GM18502 (cell line): Measurements from ENCODE around the gene OR1F1.
"Not testable (repeated sequence)": the region's sequence is repeated elsewhere in the genome, so short reads cannot be mapped to it uniquely, and the experiment has no call there.

Experiments
- ATAC-seq: cut with Tn5 transposase; IDR thresholded peaks from one replicate; pipeline ENCODE4 v1.9.1; 2021; ENCODE audit warnings: mild to moderate bottlenecking; ENCODE audit not compliant: unreplicated experiment, poor library complexity

Gene OR1F1

DNA sequence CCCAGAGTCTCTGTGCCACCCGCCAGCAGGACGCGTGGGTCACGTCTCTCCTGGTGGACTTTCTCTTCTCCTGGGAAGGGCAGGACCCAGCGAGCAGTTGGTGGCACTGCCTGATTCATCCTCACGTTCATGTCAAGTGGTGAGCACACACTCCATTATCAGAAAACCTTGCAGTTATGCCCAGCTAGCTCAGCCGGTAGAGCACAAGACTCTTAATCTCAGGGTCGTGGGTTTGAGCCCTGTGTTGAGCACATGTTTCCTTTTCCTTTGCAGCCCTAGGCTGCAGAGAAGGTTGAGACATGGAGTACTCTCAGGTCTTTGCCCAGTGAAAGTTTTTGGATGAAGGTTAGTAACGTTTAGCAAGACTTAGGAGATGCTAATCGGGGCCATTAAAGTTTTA is 8.0 kb downstream of the OR1F1 start:
- no peak for ATAC-seq

DNA sequence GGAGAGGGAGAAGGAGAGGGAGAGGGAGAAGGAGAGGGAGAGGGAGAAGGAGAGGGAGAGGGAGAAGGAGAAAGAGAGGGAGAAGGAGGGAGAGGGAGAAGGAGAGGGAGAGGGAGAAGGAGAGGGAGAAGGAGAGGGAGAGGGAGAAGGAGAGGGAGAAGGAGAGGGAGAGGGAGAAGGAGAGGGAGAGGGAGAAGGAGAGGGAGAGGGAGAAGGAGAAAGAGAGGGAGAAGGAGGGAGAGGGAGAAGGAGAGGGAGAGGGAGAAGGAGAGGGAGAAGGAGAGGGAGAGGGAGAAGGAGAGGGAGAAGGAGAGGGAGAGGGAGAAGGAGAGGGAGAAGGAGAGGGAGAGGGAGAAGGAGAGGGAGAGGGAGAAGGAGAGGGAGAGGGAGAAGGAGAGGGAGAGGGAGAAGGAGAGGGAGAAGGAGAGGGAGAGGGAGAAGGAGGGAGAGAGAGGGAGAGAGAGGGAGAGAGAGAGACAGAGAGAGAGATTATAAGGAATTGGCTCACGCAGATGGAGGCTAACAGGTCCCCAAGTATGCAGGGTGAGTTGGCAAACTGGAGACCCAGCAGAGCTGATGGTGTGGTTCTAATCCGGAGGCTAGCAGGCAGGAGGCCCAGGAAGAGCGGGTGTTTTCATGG is 9.8 kb downstream of the OR1F1 start:
- not testable (repeated sequence) for ATAC-seq

DNA sequence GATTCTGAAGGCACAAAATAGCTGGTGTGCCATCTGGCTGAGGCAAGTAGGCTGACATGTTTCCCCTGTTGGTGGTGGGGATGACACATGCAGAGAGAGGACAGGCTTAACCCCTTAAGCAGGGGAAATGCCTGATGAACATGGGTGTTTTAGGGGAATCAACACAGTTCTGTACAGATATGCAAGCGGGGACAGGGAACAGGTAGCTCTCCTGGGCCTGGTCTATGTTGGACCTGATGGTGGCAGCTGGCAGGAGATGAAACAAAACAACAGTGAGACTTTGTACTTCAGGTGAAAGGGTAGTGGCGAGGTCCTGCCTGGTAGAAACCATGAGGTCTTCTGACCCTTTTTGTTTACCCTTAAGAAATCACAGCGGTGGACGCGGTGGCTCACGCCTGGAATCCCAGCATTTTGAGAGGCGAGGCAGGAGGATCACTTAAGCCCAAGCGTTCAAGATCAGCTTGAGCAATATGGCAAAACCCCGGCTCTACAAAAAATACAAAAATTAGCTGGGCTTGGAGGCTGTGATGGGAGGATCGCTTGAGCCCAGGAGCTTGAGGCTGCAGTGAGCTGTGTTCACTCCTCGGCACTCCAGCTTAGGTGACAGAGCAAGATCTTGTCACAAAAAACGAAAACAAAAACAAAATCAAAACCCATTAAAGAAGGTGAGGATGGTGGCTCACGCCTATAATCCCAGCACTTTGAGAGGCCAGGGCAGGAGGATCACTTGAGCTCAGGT is 10.5 kb downstream of the OR1F1 start:
- no peak for ATAC-seq

DNA sequence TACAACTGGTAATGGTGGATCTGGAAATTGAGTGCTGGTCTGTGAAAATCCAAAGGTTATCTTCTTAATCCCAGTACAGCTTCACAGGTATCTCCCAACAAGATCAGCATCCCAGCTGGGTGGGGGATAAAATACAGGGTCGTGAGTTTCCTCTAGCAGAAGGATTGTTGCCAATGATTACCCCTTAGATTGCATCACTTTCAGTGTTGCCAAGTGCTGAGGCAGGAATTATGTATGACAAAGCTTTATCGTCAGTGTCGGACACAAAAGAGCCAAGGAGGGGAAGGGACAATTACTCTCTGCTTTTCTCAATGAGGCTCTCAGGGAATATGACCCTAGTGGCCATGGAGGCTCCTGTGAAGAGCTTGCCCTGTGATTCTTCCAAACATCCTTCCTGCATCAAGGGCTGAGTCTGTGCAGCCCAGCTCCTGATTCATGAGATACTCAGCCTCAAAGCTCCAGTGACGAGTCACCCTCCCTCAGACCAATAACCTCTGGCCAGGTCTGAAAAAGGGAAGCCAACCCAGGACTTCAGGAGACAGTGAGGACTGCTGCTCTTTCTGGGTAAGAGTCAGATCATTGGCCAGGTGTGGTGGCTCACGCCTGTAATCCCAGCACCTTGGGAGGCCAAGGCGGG is 15.0 kb downstream of the OR1F1 start:
- ATAC-seq = no peak

DNA sequence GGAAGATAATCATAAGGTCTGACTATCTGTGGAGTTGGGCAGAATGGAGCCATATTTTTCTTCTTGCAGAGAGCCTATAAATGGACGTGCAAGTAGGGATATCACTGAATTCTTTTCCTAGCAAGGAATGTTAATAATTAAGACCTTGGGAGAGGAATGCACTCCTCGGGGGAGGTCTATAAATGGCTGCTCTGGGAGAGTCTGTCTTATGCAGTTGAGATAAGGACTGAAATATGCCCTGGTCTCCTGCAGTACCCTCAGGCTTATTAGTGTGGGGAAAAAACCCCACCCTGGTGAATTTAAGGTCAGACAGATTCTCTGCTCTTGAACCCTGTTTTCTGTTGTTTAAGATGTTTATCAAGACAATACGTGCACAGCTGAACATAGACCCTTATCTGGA is 17.9 kb downstream of the OR1F1 start:
- ATAC-seq = not testable (repeated sequence)

DNA sequence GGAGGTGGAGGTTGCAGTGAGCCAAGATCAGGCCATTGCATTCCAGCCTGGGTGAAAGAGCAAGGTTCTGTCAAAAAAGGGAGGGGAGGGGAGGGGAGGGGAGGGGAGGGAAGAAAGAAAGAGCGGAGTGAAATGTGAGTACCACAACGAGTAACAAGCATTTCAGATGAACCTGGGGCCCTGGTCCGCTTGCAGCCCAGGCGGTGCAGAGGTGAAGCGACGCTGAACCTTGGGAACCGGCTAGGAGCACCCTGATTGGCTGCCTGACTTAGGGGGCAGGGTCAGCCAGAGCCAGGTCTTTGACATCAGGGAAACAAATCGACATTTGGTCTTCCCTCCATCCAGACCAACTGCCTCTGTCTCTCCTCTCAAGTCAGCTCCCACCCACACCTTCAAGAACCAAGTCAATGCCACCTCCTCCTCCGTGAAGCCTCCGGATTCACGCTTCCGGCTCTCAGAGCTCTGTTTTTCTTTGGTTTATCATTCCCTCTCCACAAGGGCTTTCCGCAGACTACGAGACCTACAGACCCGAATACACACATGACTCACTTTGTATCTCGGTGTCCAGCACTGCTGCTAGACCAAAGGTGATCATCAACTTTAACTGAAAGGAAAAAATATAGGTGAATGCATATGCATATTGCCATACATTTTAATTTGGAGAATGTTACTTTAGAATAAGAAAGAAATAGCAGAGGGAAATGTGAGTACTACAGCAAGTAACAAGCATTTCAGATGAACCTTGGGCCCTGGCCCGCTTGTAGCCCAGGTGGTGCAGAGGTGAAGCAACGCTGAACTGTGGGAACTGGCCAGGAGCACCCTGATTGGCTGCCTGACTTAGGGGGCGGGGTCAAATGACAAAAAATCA is 19.3 kb downstream of the OR1F1 start:
- ATAC-seq = no peak

DNA sequence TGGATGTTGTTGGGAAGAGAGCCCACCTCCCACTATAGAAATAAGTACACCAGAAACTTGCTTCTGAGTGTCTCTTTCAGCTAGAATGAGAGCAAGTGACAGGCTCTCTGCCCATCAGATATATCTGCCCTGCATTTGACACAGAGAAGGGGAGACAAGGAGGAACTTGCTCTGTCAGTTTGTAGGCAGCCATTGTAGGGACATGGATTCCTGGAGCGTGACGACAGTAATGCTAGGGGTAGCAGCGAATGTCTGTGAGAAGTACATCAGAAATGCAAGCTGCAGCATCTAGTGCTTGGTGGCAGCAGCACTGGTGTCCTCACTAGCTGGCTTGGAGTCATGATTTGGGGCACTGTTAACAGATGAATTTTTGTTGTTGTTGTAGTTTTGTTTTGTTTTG is 24.0 kb downstream of the OR1F1 start:
- no peak for ATAC-seq

DNA sequence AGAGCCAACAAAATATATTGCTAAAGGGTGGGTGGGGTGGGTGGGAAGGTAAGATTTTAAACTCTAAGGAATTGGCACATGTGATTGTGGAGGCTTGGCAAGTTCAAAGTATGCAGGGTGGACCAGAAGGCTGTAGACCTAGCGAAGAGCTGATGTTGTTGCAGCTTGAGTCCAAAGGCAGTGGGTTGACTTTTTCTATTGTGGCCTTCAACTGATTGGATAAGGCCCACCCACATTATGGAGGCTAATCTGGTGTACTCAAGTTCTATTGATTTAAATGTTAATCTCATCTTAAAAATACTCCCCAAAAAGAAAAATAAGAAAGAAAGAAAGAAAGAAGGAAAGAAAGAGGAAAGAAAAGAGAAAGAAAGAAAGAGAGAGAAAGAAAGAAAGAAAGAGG is 24.6 kb downstream of the OR1F1 start:
- no peak for ATAC-seq

DNA sequence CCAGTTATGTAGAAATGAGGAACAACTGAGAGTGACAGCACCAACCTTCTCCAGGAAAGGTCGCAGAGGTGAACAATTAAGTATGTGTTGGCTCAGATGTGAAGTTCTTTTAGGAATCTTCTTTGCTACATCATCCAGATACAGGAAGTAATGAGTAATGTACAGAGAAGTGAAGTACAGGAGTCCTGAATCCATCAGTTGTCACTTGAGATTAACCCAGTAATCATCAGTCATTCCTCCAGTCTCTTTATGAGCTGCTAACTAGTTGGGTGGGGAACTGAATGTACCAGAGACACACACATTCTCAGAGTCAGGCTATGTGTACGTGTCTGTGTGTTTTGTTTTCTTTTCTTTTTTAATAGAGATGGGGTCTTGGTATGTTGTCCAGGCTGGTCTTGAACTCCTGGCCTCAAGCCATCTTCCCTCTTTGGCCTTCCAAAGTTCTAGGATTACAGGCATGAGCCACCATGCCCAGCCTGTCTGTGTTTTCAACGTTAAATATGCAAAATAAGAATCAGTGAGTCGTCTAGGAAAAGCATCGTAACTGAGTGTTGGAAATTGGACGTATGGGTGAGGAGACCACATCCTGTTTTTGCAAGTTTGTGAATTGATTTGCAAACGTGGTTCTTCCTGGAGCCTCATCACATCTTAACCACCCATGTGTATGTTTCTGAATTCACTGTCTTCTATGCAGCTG is 27.0 kb downstream of the OR1F1 start:
- ATAC-seq = no peak

DNA sequence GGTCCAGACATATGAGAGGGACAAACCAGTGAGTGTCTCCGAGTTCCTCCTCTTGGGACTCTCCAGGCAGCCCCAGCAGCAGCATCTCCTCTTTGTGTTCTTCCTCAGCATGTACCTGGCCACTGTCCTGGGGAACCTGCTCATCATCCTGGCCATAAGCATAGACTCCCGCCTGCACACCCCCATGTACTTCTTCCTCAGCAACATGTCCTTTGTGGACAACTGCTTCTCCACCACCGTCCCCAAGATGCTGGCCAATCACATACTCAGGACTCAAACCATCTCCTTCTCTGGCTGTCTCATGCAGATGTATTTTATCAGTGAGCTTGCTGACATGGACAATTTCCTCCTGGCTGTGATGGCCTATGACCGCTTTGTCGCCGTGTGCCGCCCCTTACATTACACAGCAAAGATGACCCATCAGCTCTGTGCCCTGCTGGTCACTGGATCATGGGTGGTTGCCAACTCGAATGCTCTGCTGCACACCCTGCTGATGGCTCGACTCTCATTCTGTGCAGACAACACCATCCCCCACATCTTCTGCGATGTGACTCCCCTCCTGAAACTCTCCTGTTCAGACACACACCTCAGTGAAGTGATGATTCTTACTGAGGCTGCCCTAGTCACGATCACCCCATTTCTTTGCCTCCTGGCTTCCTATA is 27.7 kb downstream of the OR1F1 start:
- ATAC-seq = no peak

DNA sequence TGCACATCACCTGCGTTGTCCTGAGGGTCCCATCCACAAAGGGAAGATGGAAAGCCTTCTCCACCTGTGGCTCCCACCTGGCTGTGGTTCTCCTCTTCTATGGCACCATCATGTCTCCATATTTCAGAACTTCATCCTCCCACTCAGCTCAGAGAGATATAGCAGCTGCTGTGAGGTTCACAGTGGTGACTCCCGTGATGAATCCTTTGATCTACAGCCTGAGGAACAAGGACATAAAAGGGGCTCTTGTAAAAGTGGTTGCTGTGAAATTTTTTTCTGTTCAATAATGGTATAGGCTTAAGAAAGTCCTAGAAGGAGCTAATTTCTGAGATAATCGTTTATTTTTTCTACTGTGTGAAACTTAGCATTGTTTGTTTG is 28.2 kb downstream of the OR1F1 start:
- ATAC-seq = no peak

DNA sequence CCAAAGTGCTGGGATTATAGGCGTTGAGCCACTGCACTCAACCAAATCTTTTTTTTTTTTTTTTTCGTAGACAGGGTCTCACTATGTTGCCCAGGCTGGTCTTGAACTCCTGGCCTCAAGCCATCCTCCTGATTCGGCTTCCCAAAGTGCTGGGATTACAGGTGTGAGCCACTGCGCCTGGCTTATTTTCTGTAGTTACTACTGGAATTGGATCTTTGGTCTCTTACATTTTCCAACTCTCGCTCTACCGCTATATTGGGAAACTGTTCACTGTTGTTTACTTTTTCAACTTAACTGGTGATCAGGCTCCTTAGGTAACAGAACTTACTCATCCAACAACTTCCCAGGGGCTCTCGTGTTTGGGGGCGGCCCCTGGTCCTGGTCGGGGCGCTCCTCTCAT is 32.8 kb downstream of the OR1F1 start:
- no peak for ATAC-seq

DNA sequence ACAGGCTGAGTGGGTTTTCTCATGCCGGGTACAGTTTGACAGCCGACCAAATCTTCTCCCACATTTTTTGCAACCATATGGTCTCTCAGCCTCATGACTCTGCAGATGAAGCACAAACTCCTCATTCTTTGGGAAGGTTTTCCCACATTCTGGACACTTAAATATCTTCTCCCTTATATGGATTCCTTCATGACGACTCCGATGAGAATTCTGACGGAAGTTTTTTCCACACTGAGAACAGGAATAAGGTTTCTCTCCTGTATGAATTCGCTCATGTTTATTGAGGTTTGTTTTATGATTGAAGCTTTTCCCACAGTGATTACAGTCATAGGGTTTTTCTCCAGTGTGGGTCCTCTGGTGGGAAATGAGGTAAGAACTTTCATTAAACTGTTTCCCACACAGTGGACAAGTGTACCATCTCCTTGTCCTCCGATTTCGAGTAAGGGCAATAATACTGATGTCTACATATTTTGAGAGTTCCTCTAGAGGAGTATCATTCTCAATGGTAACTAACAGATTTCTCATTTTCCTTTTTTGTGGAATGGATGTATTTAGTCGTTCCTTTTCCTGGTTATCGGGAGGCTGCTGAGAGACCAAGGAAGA is 36.0 kb downstream of the OR1F1 start:
- ATAC-seq = no peak

DNA sequence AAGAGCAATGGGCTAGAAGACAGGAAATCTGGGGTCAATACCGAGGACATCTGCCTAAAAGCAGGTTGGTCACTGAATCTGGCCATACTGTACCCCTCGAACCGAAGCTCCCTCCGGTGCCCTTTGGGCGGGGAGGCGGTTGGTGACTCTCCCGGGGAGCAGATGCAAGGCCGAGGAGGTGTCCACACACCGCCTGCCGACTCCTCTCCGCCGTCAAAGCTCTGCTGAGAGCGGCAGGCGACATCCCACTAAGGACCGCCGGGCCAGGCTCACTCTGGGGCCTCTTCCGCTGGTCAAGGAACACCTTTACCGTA is 46.5 kb downstream of the OR1F1 start:
- ATAC-seq = no peak

DNA sequence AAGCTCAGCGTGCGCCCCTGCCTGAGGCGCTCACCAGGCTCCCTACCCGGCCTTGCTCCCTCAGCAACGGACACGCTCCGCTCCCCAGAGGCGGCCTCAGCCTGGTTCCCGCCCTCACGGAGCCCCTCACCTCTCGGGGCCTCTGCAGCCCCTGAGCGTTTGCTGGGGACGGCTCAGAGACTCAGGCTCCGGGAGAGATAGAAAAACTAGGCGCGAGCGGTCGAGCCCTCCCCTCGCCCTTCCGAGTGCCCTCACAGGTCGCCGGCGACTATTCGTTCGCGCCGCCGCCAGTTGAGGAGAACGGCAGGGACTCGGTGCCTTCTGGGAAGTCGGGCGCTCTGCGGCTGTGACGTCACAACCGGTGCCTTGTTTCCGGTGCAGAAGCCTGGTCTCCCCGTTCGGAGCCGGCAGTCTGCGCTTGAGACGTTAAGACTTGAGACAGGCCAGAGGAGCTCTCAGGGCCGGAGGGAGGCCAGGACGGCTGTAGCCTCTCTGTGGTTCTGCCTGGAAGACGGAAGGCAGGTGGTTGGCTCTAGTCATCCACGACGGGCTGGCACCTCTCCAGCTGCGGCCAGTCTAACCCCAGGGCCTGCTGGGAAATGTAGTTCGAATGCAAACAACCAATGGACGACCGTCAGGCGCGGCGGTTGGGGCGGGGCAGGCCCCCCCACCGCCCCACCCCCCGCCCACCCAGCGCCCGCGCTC is 47.0 kb downstream of the OR1F1 start, which contains the start of gene ZNF200:
TSS of gene ZNF200 (minus strand) at position 302 of the 705 bp plus-strand sequence. CDS start 1,403 bp downstream, outside the sequence.
- ATAC-seq = peak; percentile 93

DNA sequence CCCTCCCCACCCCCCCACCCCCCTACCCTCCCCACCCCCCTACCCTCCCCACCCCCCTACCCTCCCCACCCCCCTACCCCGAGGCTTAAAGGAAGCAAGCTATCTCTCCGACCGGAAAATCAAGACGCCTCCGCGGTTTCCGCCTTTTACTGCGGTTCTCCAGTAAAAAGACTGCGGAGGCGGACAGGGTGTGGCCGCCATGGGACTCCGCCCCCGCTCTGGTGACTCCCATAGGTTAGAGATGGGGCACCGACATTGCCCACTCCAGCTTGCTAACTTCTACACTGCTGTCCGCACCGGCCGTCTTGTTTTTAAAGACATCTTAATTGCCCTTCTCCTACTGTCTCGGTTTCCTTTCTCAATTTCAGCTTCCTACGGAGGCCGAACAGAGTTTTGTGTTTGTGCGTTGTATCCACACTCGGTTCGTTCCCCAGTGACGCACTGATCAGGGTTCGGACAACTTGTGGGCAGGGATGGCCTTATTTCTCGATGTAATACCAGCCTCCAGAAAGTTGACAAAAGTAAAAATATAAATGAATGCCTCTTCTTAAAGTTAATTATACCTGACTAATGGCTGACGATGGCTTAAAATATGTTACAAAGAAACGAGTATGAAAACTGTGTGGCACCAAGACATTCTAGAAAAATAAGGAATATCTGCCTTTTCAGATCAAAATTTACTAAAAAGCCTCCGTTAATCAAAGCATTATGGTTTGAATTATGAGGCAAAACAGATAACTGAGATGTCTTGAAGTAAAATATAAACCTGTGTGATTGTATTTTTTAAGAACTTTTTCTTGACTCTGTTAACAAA is 48.1 kb downstream of the OR1F1 start:
- ATAC-seq = no peak

DNA sequence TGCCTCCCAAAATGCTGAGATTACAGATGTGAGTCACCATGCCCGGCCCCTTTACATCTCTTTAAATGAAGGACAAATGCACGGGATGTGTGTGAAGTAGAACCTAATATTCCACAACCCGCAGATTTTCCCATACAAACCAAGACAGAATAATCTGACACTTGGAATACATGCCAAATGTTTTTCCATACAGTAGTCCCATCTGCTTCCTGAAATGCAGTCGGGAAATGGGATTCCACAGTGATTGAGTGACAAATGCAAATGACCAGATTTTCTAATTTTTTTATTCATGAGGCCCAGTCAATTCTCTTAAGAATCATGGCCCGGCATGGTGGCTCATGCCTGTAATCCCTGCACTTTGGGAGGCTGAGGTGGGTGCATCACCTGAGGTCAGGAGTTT is 53.8 kb downstream of the OR1F1 start:
- no peak for ATAC-seq

DNA sequence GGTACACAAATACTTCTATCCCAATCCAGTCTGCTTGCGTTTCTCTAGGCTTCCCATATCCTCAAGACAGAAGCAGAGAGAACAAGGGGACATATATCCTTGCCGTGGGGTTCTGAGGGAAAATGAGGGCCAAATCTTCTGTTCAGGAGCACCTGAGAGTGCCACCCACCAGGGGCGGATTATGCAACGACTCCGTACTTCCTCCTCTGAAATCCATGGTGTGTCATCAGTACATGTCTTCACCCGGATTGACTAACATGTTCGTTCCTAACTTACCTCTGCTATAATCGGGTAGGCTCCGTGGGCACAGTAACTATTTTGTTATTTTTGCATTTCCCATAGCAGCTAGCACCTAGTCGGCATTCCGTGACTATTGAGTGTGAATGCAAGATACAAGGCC is 54.7 kb downstream of the OR1F1 start:
- ATAC-seq = no peak
